OCI-LY1 (cell line): ENCODE data around the gene LPO.

ENCODE experiments used
- H2AFZ ChIP-seq: fragments of 200-600 bp; sonication (generic), shearing (Covaris generic); 2 replicates; pipeline ENCODE4 v1.6.0; 2014; ENCODE audit warnings: antibody characterized with exemption, mild to moderate bottlenecking, low read length
- H3F3A ChIP-seq: fragments of 200-600 bp; sonication (generic), shearing (Covaris generic); 2 replicates; pipeline ENCODE4 v1.6.0; 2014; ENCODE audit warnings: mild to moderate bottlenecking, antibody characterized with exemption, low read length, moderate library complexity; ENCODE audit not compliant: insufficient read depth
- H3K27ac ChIP-seq: fragments of 200-600 bp; sonication (generic); 2 replicates; pipeline ENCODE4 v1.5.1; 2014; ENCODE audit warnings: low read length, mixed run types, mild to moderate bottlenecking, low read depth; ENCODE audit not compliant: poor library complexity, severe bottlenecking
- H3K27me3 ChIP-seq: fragments of 200-600 bp; sonication (generic); 2 replicates; pipeline ENCODE4 v1.6.0; 2014; ENCODE audit warnings: antibody characterized with exemption, mild to moderate bottlenecking, low read length, moderate library complexity; ENCODE audit not compliant: insufficient read depth
- H3K36me3 ChIP-seq: fragments of 200-600 bp; sonication (generic); 2 replicates; pipeline ENCODE4 v1.6.1; 2014; ENCODE audit warnings: mild to moderate bottlenecking, antibody characterized with exemption, low read length, moderate library complexity, mixed read lengths; ENCODE audit not compliant: insufficient read depth
- H3K4me1 ChIP-seq: fragments of 200-600 bp; sonication (generic); 2 replicates; pipeline ENCODE4 v1.5.1; 2014; ENCODE audit warnings: mild to moderate bottlenecking, low read length, moderate library complexity; ENCODE audit not compliant: insufficient read depth, severe bottlenecking
- H3K4me2 ChIP-seq: fragments of 200-600 bp; sonication (generic), shearing (Covaris generic); 2 replicates; pipeline ENCODE4 v1.6.1; 2014; ENCODE audit warnings: low read length
- H3K4me3 ChIP-seq: fragments of 200-600 bp; sonication (generic); 2 replicates; pipeline ENCODE4 v1.5.1; 2014; ENCODE audit warnings: low read length, low read depth, mild to moderate bottlenecking, mixed read lengths; ENCODE audit not compliant: poor library complexity, severe bottlenecking
- H3K79me2 ChIP-seq: fragments of 200-600 bp; shearing (Covaris generic); 2 replicates; pipeline ENCODE4 v1.6.1; 2016; ENCODE audit warnings: mixed run types, low read length, mixed read lengths; ENCODE audit not compliant: insufficient read depth
- H3K9ac ChIP-seq: fragments of 200-600 bp; sonication (generic), shearing (Covaris generic); 2 replicates; pipeline ENCODE4 v1.6.1; 2014; ENCODE audit warnings: mild to moderate bottlenecking, low read length, mixed read lengths
- H3K9me2 ChIP-seq: fragments of 200-600 bp; sonication (generic), shearing (Covaris generic); 2 replicates; pipeline ENCODE4 v1.6.1; 2014; ENCODE audit warnings: low read depth, mild to moderate bottlenecking, low read length, mixed read lengths
- H3K9me3 ChIP-seq: fragments of 200-600 bp; shearing (Covaris generic); 2 replicates; pipeline ENCODE4 v1.6.1; 2014; ENCODE audit warnings: low read length, mixed read lengths
- H4K20me1 ChIP-seq: fragments of 200-600 bp; sonication (generic), shearing (Covaris generic); 2 replicates; pipeline ENCODE4 v1.6.0; 2016; ENCODE audit warnings: mild to moderate bottlenecking, low read length; ENCODE audit not compliant: insufficient read depth
- CTCF ChIP-seq: fragments of 200-600 bp; sonication (generic), shearing (Covaris generic); IDR thresholded peaks from 2 replicates; pipeline ENCODE4 v1.5.1; 2017; ENCODE audit warnings: mild to moderate bottlenecking, antibody characterized with exemption, low read length, moderate library complexity, mixed read lengths
- EZH2 ChIP-seq: fragments of 200-600 bp; sonication (generic), shearing (Covaris generic); IDR thresholded peaks from 2 replicates; pipeline ENCODE4 v1.8.0; 2017; ENCODE audit warnings: borderline replicate concordance, mixed run types, mild to moderate bottlenecking, antibody characterized with exemption, low read length, moderate library complexity, mixed read lengths

Gene LPO

GRCh38 chr17:58291246-58291645 lies 52.9 kb downstream of the LPO start:
- Histone ChIP-seq H3K36me3 (no peaks in the 10 kb centered on the region), H4K20me1 (no peaks in the 10 kb centered on the region), H3K4me3 (no peak overlapping the region), H3K4me1 (no peaks in the 10 kb centered on the region), H3K79me2 (no peaks in the 10 kb centered on the region), H3K9me3 (no peaks in the 10 kb centered on the region), H3K9me2 (no peaks in the 10 kb centered on the region), H3K27me3 (peaks cover 7% of the 10 kb centered on the region), H3K9ac (no peak overlapping the region), H3F3A (no peaks in the 10 kb centered on the region), H3K4me2 (no peak overlapping the region), H2AFZ (no peak overlapping the region), H3K27ac (no peak overlapping the region)
- TF ChIP-seq CTCF (no peak), EZH2 (no peak)

GRCh38 chr17:58294034-58294433 lies 55.6 kb downstream of the LPO start:
- Histone ChIP-seq H3K27me3 (peaks cover 7% of the 10 kb centered on the region), H3K79me2 (no peaks in the 10 kb centered on the region), H3K9ac (no peak overlapping the region), H3K36me3 (no peaks in the 10 kb centered on the region), H3K9me3 (no peaks in the 10 kb centered on the region), H2AFZ (no peak overlapping the region), H4K20me1 (no peaks in the 10 kb centered on the region), H3K4me1 (no peaks in the 10 kb centered on the region), H3K4me3 (no peak overlapping the region), H3F3A (no peaks in the 10 kb centered on the region), H3K9me2 (no peaks in the 10 kb centered on the region), H3K4me2 (no peak overlapping the region), H3K27ac (no peak overlapping the region)
- TF ChIP-seq CTCF: no peak

- Histone ChIP-seq H3K27ac (no peak overlapping the region), H3F3A (no peaks in the 10 kb centered on the region), H3K4me2 (no peak overlapping the region), H3K9me3 (no peaks in the 10 kb centered on the region), H2AFZ (no peak overlapping the region), H3K9me2 (no peaks in the 10 kb centered on the region), H3K9ac (no peak overlapping the region), H3K79me2 (no peaks in the 10 kb centered on the region), H3K4me1 (no peaks in the 10 kb centered on the region), H3K4me3 (no peak overlapping the region), H3K36me3 (peaks cover 10% of the 10 kb centered on the region; the same call in 1 of the 2 replicates), H3K27me3 (no peaks in the 10 kb centered on the region), H4K20me1 (no peaks in the 10 kb centered on the region)
- TF ChIP-seq EZH2 (no peak), CTCF (no peak)
Measured at GRCh38 chr17:58300336-58300735, 62.0 kb downstream of the LPO start.
